PFSK-1 (cell line): ENCODE results near the gene RUNDC3A.

Source experiments
- POLR2AphosphoS5 ChIP-seq: IDR thresholded peaks from 2 replicates; pipeline ENCODE4 v1.6.1; 2012; ENCODE audit warnings: low read depth, mild to moderate bottlenecking, control low read depth, low read length, moderate library complexity
- SIN3A ChIP-seq: IDR thresholded peaks from 2 replicates; pipeline ENCODE4 v1.6.1; 2012; ENCODE audit warnings: mild to moderate bottlenecking, low read length, moderate library complexity, borderline replicate concordance; ENCODE audit not compliant: insufficient read depth
- TAF1 ChIP-seq: IDR thresholded peaks from 2 replicates; pipeline ENCODE4 v1.6.1; 2012; ENCODE audit warnings: low read length, control low read depth, borderline replicate concordance; ENCODE audit not compliant: insufficient read depth
- TF ChIP-seq, protein P1 (sequence below), 2 experiments: IDR thresholded peaks; 2 replicates each; pipeline versions ENCODE4 v1.6.1 to v1.8.0; 2011 to 2012; ENCODE audit warnings: low read depth in 2 of 2, low read length in 2 of 2, control low read depth in 1 of 2, inconsistent platforms in 1 of 2, mild to moderate bottlenecking in 1 of 2, moderate library complexity in 1 of 2; ENCODE audit not compliant: insufficient read depth in 1 of 2

DNA sequence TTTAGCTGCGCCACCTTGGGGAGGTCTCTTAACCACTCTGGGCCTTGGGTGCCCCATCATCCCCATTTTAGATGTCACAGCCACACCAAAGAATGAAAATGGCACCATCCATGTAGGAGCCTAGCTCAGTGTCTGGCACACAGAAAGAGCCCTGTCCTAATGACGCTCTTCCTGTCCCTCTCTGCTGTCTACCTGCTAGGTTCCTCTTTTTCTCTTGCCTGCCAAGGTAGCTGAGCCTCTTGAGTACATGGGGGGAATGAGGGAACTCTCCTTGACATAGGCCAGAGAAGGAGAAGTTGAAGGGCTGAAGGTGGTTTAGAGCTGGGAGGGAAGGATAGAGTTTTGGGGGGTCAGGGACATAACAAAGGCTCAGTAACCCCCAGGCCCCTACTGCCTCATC is 1.8 kb downstream of the RUNDC3A start:
- no peak for TF ChIP-seq TAF1
- TF ChIP-seq POLR2AphosphoS5, result no peak
- TF ChIP-seq, protein P1, sequence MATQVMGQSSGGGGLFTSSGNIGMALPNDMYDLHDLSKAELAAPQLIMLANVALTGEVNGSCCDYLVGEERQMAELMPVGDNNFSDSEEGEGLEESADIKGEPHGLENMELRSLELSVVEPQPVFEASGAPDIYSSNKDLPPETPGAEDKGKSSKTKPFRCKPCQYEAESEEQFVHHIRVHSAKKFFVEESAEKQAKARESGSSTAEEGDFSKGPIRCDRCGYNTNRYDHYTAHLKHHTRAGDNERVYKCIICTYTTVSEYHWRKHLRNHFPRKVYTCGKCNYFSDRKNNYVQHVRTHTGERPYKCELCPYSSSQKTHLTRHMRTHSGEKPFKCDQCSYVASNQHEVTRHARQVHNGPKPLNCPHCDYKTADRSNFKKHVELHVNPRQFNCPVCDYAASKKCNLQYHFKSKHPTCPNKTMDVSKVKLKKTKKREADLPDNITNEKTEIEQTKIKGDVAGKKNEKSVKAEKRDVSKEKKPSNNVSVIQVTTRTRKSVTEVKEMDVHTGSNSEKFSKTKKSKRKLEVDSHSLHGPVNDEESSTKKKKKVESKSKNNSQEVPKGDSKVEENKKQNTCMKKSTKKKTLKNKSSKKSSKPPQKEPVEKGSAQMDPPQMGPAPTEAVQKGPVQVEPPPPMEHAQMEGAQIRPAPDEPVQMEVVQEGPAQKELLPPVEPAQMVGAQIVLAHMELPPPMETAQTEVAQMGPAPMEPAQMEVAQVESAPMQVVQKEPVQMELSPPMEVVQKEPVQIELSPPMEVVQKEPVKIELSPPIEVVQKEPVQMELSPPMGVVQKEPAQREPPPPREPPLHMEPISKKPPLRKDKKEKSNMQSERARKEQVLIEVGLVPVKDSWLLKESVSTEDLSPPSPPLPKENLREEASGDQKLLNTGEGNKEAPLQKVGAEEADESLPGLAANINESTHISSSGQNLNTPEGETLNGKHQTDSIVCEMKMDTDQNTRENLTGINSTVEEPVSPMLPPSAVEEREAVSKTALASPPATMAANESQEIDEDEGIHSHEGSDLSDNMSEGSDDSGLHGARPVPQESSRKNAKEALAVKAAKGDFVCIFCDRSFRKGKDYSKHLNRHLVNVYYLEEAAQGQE (IDR thresholded peaks at IDR 0.05; ENCODE audit: insufficient read depth in 1 of 2, low read depth in 2 of 2, low read length in 2 of 2), result no peak
- no peak for TF ChIP-seq SIN3A
